GM23338 (cell line): ENCODE data around the gene PGBD5.

Experiments used
- CREB1 ChIP-seq: fragments of 250-450 bp; sonication (Bioruptor Pico); IDR thresholded peaks from 2 replicates; pipeline ENCODE4 v1.5.0; 2020; ENCODE audit warnings: low read depth, mild to moderate bottlenecking, moderate library complexity
- EZH2 ChIP-seq: fragments of 200-600 bp; sonication (generic); IDR thresholded peaks from one replicate; pipeline ENCODE4 v1.8.0; 2017; ENCODE audit warnings: antibody characterized with exemption, mild to moderate bottlenecking, low read depth; ENCODE audit not compliant: unreplicated experiment
- EZH2phosphoT487 ChIP-seq: fragments of 200-600 bp; sonication (generic); IDR thresholded peaks from one replicate; pipeline ENCODE4 v1.8.1; 2018; ENCODE audit warnings: antibody characterized with exemption; ENCODE audit not compliant: unreplicated experiment
- JUNB ChIP-seq: IDR thresholded peaks from one replicate; pipeline ENCODE4 v1.6.1; 2016; ENCODE audit warnings: antibody characterized with exemption; ENCODE audit not compliant: unreplicated experiment
- POLR2AphosphoS5 ChIP-seq: IDR thresholded peaks from 2 replicates; pipeline ENCODE4 v1.6.1; 2016; ENCODE audit warnings: antibody characterized with exemption, low read depth
- REST ChIP-seq: IDR thresholded peaks from one replicate; pipeline ENCODE4 v1.6.1; 2018; ENCODE audit warnings: antibody characterized with exemption; ENCODE audit not compliant: unreplicated experiment
- STAT1 ChIP-seq: IDR thresholded peaks from one replicate; pipeline ENCODE4 v1.6.1; 2016; ENCODE audit warnings: antibody characterized with exemption; ENCODE audit not compliant: unreplicated experiment
- ZNF114 ChIP-seq: fragments of 250-450 bp; sonication (Bioruptor Pico); IDR thresholded peaks from 2 replicates; pipeline ENCODE4 v1.5.0; 2020; ENCODE audit warnings: mild to moderate bottlenecking, moderate library complexity
- ZNF331 ChIP-seq: fragments of 250-450 bp; sonication (Bioruptor Pico); IDR thresholded peaks from 2 replicates; pipeline ENCODE4 v1.5.0; 2020; ENCODE audit warnings: low read depth, mild to moderate bottlenecking, moderate library complexity
- TF ChIP-seq, protein P1 (sequence below), 2 experiments: fragments of 200-600 bp in 1 of 2; sonication (generic) in 1 of 2; conservative IDR thresholded peaks; 2 replicates each; pipeline versions ENCODE4 v1.5.1 to v1.6.1; 2016 to 2017; ENCODE audit warnings: antibody characterized with exemption in 2 of 2, low read depth in 2 of 2, mild to moderate bottlenecking in 2 of 2, moderate library complexity in 1 of 2

DNA sequence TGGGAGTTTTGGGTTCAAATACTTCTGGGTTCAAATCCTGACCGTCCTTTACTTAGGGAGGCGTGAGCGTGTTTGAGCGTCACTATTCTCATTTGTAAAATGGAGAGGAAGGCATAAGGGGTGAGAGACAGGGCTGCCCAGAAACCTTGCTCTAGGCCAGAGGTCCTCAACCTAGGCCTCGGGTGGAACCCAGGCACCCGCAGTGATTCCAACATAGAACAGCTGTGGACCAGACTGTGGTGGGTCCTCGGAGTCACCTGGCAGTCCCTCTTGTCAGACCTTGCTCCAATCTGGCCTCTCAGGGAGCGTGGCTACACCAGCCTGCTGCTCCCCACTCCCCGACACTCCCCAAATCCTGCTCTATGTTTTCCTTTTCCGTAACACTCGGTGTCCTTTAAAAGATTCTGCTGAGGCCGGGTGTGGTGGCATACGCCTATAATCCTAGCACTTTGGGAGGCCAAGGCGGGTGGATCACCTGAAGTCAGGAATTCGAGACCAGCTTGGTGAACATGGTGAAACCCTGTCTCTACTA lies 116.4 kb downstream of the PGBD5 start:
- TF ChIP-seq STAT1, result no peak
- no peak for TF ChIP-seq EZH2phosphoT487
- no peak for TF ChIP-seq POLR2AphosphoS5
- TF ChIP-seq, protein P1, sequence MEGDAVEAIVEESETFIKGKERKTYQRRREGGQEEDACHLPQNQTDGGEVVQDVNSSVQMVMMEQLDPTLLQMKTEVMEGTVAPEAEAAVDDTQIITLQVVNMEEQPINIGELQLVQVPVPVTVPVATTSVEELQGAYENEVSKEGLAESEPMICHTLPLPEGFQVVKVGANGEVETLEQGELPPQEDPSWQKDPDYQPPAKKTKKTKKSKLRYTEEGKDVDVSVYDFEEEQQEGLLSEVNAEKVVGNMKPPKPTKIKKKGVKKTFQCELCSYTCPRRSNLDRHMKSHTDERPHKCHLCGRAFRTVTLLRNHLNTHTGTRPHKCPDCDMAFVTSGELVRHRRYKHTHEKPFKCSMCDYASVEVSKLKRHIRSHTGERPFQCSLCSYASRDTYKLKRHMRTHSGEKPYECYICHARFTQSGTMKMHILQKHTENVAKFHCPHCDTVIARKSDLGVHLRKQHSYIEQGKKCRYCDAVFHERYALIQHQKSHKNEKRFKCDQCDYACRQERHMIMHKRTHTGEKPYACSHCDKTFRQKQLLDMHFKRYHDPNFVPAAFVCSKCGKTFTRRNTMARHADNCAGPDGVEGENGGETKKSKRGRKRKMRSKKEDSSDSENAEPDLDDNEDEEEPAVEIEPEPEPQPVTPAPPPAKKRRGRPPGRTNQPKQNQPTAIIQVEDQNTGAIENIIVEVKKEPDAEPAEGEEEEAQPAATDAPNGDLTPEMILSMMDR (conservative IDR thresholded peaks at IDR 0.05; ENCODE audit: low read depth in 2 of 2), result no peak
- no peak for TF ChIP-seq JUNB
- TF ChIP-seq REST, result no peak
- no peak for TF ChIP-seq EZH2
- no peak for TF ChIP-seq CREB1 (CRISPR knock-in tag)
- TF ChIP-seq ZNF331 (CRISPR knock-in tag), result no peak
- TF ChIP-seq ZNF114, result no peak
